GM19023 (cell line): ENCODE data around the gene KATNAL2.

Source experiments
- ATAC-seq: cut with Tn5 transposase; IDR thresholded peaks from one replicate; pipeline ENCODE4 v1.9.1; 2021; ENCODE audit warnings: mild to moderate bottlenecking, moderate library complexity; ENCODE audit not compliant: unreplicated experiment

Gene KATNAL2

DNA sequence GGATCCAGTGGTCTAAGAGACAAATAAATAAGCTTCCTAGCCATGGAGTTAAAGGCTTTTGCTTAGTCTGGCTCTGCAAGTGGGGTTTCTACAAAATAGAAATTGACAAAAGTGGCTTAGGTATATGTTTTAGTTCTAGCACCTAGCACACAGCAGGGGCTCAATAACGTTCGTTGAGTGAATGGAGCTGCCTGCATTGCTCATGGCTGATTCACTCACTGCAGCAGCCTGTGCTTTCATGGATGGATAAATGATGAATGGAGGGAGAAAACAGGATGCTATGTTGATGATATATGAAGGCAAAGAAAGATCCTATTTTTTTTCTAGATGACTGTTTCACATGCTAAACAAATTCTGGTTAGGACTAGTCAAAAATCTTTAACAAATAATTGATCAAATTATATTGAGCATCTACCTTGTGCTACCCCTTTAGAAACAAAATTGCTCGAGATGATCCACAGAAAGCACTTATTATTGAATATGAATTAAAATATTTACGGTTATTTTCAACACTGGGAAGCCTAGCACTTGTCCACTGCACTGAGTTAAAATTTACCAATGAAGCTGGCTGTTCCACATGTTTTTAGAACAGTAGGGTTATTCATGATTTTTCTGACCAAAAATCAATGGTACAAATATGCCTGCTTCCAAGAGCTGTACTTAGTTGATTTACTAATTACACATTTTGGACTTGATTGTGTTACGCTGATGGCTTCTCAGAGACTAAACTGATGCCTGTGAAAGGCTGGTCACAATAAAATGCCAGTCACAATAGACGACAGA, 193.3 kb downstream of the KATNAL2 start:
- ATAC-seq: no peak

DNA sequence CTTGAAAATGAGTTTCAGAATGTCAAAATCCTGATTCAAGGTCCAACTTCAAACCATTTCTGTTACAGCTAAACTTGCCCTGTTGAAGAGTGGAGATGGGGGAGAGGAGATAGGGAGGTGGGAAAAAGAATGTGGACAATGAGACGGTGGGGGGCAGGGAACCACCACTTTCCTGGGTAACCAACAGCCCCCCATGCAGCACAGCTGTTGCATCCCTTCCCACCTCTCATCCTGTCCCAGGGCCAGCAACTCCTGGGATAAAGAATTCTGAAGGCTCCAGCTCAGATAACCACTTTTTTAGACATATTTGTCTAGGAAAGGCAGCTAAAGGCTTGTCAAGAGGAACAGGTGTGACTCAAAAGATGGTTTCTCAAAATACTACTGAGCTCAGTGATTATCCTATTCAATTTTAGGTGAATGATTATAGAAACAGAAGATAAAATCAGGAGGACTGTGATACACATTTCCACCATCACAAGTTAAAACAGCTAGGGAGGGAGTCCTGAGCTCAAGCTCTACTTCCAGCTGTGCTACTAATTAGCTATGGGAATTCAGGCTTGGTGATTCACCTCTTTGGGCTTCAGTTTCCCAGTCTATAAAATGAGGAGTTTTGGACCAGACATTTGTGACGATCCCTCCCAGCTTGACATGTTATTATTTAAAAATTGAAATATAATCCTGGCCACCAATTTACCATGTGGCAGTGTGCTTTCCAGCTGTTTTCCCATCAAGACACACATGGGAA, 196.6 kb downstream of the KATNAL2 start:
- ATAC-seq: no peak

DNA sequence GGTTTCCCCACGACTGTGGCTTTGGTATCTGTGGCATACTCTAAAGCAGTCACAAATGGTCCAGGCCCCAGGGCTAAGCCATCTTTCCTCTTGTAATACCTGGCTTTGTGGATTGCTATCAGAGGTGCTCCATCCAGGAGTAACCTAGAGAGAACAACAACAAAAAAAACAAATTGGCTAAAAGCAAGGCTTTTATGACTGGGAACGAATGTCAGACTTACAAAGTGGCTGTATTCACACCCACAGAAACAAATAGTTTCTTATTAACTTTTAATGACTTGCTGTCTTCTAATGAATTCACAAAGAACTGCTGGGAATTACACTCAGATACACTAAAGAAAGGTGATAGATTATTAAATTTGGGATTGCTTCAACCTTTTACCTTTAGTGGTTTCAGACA, 197.8 kb downstream of the KATNAL2 start:
- ATAC-seq: no peak

DNA sequence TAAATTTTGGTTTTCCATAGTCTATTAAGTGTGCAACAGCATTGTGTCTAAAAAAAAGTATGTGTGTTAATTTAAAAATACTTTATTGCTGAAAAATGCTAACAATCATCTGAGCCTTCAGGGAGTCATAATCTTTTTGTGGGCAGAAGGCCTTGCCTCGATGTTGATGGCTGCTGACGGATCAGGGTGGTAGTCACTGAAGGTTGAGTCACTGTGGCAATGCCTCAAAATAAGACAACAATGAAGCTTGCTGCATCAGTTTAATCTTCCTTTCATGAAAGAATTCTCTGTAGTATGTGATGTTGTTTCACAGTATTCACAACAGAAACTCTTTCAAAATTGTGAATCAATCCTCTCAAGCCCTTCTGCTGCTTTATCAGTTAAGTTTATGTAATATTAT, 201.6 kb downstream of the KATNAL2 start:
- no peak for ATAC-seq

DNA sequence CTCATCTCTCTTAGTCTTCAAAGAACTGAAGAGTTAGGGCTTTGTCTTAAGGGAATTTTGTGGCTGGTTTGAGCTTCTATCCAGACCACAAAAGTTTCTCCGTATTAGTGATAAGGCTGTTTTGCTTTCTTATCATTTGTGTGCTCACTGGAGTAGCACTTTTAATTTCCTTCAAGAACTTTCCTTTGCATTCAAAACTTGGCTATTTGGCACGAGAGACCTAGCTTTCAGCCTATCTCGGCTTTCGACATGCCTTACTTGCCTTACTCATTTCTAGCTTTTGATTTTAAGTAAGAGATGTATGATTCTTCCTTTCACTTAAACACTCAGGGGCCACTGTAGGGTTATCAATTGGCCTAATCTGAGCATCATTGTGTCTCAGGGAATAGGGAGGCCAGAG, 203.0 kb downstream of the KATNAL2 start:
- peak; percentile 88 for ATAC-seq

DNA sequence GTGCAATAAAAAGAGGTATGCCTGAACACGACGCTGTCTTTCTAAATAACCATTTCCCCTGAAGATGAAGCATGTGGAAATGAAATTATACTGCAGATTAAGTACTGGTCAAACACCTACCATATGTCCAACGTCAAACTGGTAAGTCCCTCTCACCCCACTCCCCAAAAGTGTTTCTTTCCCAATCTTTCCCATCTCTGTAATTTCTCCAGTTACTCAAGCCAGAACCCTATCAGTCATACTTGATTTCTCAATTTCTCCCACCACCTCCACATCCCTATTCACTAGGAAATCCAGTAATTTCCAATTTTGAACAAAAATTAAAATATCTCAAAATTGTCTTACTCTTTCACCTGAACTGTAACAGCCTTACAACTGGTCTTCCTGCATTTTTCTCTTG, 203.7 kb downstream of the KATNAL2 start:
- no peak for ATAC-seq

DNA sequence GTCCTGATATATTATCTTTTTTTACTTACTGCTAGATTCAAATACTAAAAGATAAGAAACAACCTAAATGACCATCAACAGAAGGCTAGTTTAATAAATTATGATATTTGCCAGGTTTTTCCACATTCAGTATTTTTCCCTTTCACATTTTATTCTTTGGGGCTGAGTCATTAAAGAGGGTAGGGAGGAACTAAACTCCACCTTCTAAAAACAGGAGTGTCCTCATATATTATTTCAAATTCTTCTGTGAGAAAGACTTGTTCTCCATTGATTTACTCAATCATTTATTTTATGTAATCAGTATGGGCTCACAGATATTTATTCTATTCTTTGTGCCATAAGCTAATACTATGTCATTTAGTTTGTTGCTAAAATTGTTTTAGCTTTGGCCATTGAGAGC, 223.9 kb downstream of the KATNAL2 start:
- ATAC-seq: no peak

DNA sequence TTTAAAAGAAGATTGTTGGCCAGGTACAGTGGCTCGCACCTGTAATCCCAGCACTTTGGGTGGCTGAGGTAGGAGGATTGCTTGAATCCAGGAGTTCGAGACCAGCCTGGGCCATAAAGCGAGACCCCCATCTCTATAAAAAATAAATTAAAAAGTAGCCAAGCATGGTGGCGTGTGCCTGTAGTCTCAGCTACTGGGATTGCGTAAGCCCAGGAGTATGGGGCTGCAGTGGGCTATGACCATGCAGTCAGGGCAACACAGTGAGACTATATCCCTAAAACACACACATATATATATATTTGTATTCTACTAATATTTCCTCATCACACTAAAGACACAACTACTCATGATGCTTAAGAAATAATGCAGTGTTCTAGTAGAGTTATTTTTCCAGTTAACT, 225.8 kb downstream of the KATNAL2 start:
- ATAC-seq: no peak

DNA sequence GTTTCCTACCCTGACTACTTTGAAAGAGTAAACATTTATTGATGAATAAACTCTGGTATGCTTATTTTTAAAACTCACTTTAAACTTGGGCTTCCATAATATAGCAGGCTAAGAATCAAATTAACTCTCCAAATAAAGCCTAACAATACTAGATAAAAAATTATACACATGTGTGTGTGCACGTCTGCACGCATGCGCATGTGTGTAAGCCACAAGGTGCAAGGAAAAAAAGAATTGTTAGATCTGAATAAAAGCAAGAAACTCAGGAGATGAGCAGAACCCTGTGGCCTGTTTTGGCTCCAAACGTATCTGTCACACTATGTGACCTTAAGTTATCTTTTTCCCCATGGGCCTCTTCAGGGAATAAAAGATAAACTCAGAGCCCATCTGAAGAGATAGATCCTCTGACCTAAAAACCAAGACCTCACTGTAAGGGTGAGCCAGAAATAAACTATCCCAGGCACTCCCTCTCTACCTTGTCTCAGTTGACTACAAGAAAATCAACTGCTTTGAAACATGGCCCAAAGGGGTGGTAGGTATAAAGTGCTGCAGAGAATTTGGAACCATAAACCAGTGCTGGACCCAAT, 226.6 kb downstream of the KATNAL2 start:
- no peak for ATAC-seq

DNA sequence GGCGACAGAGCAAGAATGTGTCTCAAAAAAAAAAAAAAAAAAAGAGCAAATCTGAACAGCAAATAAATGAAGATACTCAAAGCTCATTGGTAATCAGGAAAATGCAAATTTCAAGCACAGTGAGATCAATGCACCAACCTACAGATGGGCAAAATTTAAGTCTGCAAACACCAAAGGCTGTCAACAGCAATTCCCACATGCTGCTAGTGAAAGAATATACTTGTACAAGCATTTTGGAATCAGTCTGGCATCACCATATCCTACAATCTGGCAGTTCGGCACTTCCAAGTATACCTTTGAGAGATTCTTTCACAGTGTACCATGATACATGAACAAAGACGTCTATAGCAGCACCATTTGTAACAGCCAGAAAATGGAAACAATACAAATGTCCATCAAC, 228.8 kb downstream of the KATNAL2 start:
- no peak for ATAC-seq

DNA sequence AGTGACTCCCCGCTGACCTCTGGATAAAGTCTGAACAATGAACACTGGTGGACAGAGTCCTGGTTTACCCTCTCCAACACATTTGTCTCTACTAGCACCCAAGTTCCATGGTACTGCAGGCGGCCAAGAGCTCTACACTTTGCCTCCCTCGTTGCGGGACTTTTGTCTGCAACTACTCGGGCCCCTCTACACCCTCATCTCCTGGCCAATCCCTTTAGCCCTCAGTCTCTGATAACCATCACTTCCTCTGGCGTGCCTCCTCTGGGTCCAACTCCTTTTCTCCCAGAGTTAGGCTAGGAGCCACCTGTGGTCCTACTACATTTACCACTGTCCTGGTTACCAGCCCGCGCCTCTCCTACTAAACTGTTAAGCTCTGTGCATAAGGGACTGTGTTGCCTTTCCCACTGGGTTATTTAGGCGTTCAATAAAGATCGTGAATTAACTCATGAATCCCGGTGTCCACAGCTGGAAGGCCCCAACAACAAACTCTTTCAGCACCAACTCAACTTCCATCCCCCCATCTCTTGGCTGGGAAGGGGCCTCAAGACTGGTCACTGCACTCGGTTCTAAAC, 232.1 kb downstream of the KATNAL2 start:
- no peak for ATAC-seq

DNA sequence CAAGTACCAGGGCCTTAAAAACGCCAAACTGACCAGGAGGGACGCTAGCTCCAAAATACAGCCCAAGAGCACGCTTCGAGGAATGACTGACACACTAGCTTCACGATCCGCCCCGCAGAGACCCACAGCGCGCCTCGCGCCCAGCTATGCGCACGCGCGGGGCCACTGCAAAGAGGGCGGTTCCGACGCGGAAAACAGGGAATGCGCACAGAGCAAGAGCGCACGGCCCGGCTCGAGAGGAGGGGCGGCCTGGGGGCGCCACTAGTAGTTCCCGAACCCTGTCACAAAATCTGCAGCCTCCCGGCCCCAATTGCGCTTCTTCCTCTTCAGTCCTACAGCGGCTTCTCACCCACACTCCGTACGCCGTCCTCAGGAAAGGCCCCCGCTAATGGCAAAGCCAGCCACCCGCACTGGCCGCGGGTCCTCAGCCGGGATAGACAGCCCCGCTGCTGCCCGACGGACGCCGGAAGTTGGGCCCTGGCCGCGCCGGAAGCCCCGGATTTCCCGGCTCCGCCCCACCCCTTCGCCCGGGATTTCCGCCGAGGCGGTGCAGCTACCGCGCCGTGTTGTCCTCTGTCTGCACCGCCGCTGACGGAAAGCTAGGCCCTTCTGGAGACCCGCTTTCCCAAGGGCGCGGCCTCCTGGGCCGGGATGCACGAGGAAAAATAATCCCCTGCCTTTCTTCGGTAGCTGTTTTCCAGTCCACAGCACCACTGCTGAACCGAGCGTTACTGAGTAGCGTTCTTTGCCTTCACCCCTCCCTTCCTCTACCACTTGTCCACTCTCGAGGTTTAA, 232.8 kb downstream of the KATNAL2 start, which contains the start of gene HDHD2:
TSS of gene HDHD2 (minus strand) at position 472 of the 795 bp plus-strand sequence. CDS start 14,061 bp downstream, outside the sequence.
- ATAC-seq: peak; percentile 94

DNA sequence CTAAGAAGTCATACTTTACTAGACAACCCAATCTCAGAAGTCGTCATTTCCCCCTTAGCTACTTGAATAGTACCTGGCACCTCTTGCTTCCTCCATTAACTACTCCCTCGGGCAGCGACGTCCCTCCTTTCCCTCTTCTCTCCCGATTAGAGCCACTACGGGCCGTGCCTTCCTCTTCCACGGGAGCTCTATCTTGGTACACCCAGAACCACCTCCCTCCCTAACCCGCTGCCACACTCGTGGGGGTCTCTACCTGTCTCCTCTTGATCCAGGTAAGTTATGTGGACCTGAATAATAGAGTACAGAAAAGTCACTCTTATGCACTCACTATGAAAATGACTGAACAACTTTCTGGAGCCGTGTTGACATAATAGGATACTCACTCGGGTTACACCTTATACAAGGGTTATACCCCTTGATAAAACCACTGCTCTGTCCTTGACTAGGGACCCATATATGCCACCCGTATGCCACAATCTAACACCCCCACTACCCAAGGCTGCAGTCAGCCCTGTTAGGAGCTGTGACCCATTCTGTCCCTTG, 233.5 kb downstream of the KATNAL2 start:
- no peak for ATAC-seq

DNA sequence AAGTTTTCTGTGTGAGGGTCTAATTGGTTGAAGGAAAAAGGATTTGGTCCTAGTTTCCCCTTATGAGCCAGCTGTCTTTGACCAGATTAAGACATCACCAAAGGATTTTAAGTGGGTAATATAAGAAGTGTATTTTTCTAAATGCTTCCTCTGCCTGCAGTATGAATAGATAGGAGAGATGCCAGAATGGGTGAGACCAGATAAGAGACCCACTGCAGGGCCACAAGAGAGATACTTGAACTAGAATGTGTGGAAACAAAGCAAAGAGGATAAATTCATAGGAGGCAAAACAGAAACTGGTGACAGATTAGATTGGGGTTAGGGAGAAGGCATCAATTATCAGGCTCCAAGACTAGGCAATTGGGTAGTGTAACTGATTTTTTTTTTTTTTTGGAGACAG, 234.0 kb downstream of the KATNAL2 start:
- no peak for ATAC-seq
